ENCODE results near the gene SHQ1. TPM values are rescaled to one million over a fixed set of nuclear protein-coding genes. Genes with fewer than 3 reads are reported as not detected.

Gene SHQ1
- total RNA-seq, 2 experiments from 2014 or later, result 29.8 to 31.4 TPM

- DNase-seq (no peak), ATAC-seq (no peak)
- TF ChIP-seq CTCF (IDR thresholded peaks at IDR 0.05), result no peak
- Mint-ChIP-seq H3K9me3 (no peaks in the 10 kb centered on the region), H3K4me3 (peak overlapping the region; percentile 43), H3K27me3 (peaks cover 73% of the 10 kb centered on the region), H3K27ac (no peak overlapping the region), H3K4me1 (ENCODE audit: low read depth) (peaks cover 16% of the 10 kb centered on the region), H3K36me3 (ENCODE audit: low read depth) (no peaks in the 10 kb centered on the region)
- intact Hi-C loops (cut with micrococcal nuclease), result no loop called here
- ChIA-PET CTCF (interaction anchor here (1.5 to 3.8 kb wide), 2 partner anchors 13 to 39 kb away, joined by 3 to 15 read pairs; no protein-coding TSS in a partner anchor), POLR2A (no interaction called here)
These were observed 41.3 kb upstream of the SHQ1 start for GRCh38 chr3:72889310-72890165.

DNA sequence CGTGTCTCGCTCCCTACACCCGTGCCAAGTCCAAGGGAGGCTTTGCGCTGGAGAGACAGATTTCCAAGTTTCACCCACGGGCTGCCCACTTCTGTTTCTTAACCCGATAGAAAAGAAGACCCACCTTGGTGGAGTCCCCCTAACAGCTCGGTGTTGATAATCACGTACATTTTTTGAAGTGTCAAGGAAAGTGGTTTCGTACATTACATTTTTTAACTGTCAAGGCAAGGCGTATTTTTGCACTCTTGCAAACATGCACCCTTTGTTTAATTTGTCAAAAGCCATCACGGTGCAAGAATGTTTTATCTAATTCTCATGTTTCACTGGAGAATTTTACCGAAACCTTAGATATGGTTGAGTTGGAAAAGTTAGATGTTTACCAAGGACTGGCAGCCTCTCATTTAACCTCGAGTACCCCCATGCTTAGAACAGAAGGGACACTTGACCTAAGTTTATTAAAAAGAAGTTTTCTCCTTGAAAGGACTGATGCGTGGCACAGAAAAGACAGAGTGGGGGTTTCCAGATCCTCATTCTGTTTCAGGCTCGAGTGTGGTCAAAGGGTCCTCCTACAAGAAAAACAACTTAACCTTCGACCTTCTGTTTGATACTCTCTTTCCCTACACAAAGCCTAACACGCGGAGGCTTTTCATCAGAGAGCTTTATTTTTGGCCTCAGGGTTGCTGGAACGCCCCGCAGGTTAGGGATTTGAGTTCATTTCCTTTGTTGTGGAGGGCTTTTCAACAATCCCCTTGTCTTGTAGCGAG, 40.5 kb upstream of the SHQ1 start:
- POLR2A ChIA-PET, result no interaction called here
- Mint-ChIP-seq H3K4me1 (ENCODE audit: low read depth) (peaks cover 16% of the 10 kb centered on the region), H3K27ac (no peak overlapping the region), H3K4me3 (peak overlapping the region; percentile 43), H3K27me3 (peaks cover 73% of the 10 kb centered on the region), H3K9me3 (no peaks in the 10 kb centered on the region), H3K36me3 (ENCODE audit: low read depth) (no peaks in the 10 kb centered on the region)
- no peak for DNase-seq
- no peak for TF ChIP-seq CTCF (IDR thresholded peaks at IDR 0.05)
- intact Hi-C loops (cut with micrococcal nuclease), result no loop called here
- CTCF ChIA-PET, result interaction anchor here (1.5 to 3.8 kb wide), 4 partner anchors 10 to 38 kb away, joined by 3 to 15 read pairs (median 6); no protein-coding TSS in a partner anchor
- no peak for ATAC-seq

DNA sequence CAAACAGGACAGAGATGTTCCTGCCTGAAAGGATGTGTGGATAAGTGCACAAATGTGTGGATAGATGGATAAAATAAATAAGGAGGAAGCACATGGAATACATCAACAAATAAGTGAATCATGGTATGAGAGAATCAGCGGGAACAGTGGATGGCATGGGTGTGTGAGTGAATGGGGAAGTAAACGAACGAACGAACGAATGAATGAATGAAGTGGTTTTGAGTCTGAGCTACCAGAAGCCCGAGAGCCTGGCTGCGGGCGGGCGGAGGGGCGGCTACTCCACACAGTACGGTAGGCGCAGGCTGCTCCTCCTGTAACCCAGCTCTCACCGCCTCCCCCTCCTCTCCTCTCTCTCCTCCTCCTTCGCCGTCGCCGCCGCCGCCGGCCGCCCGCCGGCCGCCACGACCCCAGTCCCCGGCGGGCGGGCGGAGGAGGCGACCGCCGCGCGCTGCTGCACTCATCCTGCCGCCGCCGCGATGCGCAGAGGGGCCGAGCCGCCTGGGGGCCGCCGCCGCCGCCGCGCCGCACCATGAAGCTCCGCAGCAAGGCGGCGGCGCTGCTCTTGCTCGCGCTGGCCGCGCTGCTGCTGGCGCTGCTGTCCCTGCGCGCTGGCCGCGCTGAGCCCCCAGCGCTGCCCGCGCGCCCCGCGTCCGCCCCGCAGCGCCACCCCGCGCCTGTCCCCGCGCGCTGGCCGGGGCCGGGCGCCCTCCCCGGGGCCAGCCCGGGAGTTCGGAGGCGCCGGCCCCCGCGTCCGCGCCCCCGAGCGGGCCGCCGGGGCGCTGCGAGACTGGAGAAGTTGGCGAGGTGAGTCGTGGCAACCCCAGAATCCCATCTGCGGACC, 39.7 kb upstream of the SHQ1 start, which contains the start of gene GXYLT2:
GXYLT2 (plus strand) TSS at position 342 of the 841 bp plus-strand sequence; CDS start at position 530, 188 bp downstream.
- H3K27me3 Mint-ChIP-seq, result peaks cover 68% of the 10 kb centered on the region
- no peak within 1 kb of the TSS for H3K27ac Mint-ChIP-seq
- ChIA-PET POLR2A (no interaction called here), CTCF (interaction anchor here (0.6 to 3.8 kb wide), 5 partner anchors 10 to 47 kb away, joined by 3 to 15 read pairs (median 3); no protein-coding TSS in a partner anchor)
- H3K4me3 Mint-ChIP-seq, result peak within 1 kb of the TSS; percentile 68
- no peak for TF ChIP-seq CTCF (IDR thresholded peaks at IDR 0.05)
- peaks cover 16% of the 10 kb centered on the region for H3K4me1 Mint-ChIP-seq (ENCODE audit: low read depth)
- peaks cover 4% of the 10 kb centered on the region for H3K9me3 Mint-ChIP-seq
- intact Hi-C loops (cut with micrococcal nuclease), result no loop called here
- H3K36me3 Mint-ChIP-seq (ENCODE audit: low read depth), result no peaks in the 10 kb centered on the region
- DNase-seq, result peak; percentile 48
- peak; percentile 82 for ATAC-seq

- Mint-ChIP-seq H3K4me1 (ENCODE audit: low read depth) (peaks cover 16% of the 10 kb centered on the region), H3K9me3 (peaks cover 4% of the 10 kb centered on the region), H3K27ac (no peak overlapping the region), H3K36me3 (ENCODE audit: low read depth) (no peaks in the 10 kb centered on the region), H3K4me3 (peak overlapping the region; percentile 68), H3K27me3 (peaks cover 63% of the 10 kb centered on the region)
- ChIA-PET POLR2A (interaction anchor here (0.7 to 1.0 kb wide), 2 partner anchors 8 to 40 kb away, joined by 4 to 5 read pairs; partner anchors contain the start of gene SHQ1), CTCF (interaction anchor here (0.6 to 3.8 kb wide), 4 partner anchors 10 to 48 kb away, joined by 3 to 15 read pairs (median 6); no protein-coding TSS in a partner anchor)
- TF ChIP-seq CTCF (IDR thresholded peaks at IDR 0.05), result no peak
- ATAC-seq (no peak), DNase-seq (no peak)
- intact Hi-C loops (cut with micrococcal nuclease), result no loop called here
These were observed 39.1 kb upstream of the SHQ1 start for GRCh38 chr3:72887343-72887704.
